ENCODE measurements around the gene EMC10. TPM values are rescaled to one million over a fixed set of nuclear protein-coding genes. Genes with fewer than 3 reads are reported as not detected.
"Not testable (repeated sequence)": the region's sequence is repeated elsewhere in the genome, so short reads cannot be mapped to it uniquely, and the experiment has no call there.

EMC10 gene
- total and polyA plus RNA-seq, 8 donors: 72.3 to 157 (median 90.8) TPM

GRCh38 chr19:50520822-50521465 lies 44.6 kb downstream of the EMC10 start:
- Histone ChIP-seq H3K9me3 (no peaks in the 10 kb centered on the region), H3K27me3 (peaks cover 0 to 30% of the 10 kb centered on the region in 2 donors), H3K27ac (no peak overlapping the region), H3K4me1 (no peaks in the 10 kb centered on the region), H3K4me3 (no peak overlapping the region), H3K36me3 (no peaks in the 10 kb centered on the region)
- no peak for ATAC-seq
- intact Hi-C loops (cut with DNase I): no loop called here
- TF ChIP-seq CTCF (IDR thresholded peaks at IDR 0.05): no peak
- peak in 1 of 4 donors; percentile 35 for DNase-seq

GRCh38 chr19:50522881-50523280 lies 46.6 kb downstream of the EMC10 start:
- Histone ChIP-seq H3K36me3 (no peaks in the 10 kb centered on the region), H3K27me3 (peaks cover 0 to 28% of the 10 kb centered on the region in 2 donors), H3K4me1 (no peaks in the 10 kb centered on the region), H3K9me3 (no peaks in the 10 kb centered on the region), H3K27ac (no peak overlapping the region), H3K4me3 (no peak overlapping the region)
- no peak for TF ChIP-seq CTCF (IDR thresholded peaks at IDR 0.05)
- peak in 1 of 4 donors; percentile 56 for DNase-seq
- intact Hi-C loops (cut with DNase I): no loop called here
- no peak for ATAC-seq

- intact Hi-C loops (cut with DNase I); H3K4me1 ChIP-seq; H3K27ac ChIP-seq; DNase-seq; ATAC-seq; H3K36me3 ChIP-seq; H3K4me3 ChIP-seq; H3K9me3 ChIP-seq: not testable (repeated sequence)
- peaks cover 0 to 59% of the 10 kb centered on the region in 2 donors for H3K27me3 ChIP-seq
These were observed 51.7 kb downstream of the EMC10 start for GRCh38 chr19:50528052-50528451.

- intact Hi-C loops (cut with DNase I): no loop called here
- Histone ChIP-seq H3K27me3 (peaks cover 0 to 56% of the 10 kb centered on the region in 2 donors), H3K27ac (no peak overlapping the region), H3K9me3 (peaks cover 0 to 15% of the 10 kb centered on the region in 2 donors), H3K36me3 (no peaks in the 10 kb centered on the region), H3K4me3 (no peak overlapping the region), H3K4me1 (no peaks in the 10 kb centered on the region)
- DNase-seq: no peak
- no peak for ATAC-seq
- TF ChIP-seq CTCF (IDR thresholded peaks at IDR 0.05): no peak
These were observed 54.9 kb downstream of the EMC10 start for GRCh38 chr19:50531171-50531612.

GRCh38 chr19:50532952-50533351 lies 56.6 kb downstream of the EMC10 start:
- intact Hi-C loops (cut with DNase I): no loop called here
- H3K4me3 ChIP-seq: no peak overlapping the region
- H3K27ac ChIP-seq: no peak overlapping the region
- no peaks in the 10 kb centered on the region for H3K36me3 ChIP-seq
- no peak for TF ChIP-seq CTCF (IDR thresholded peaks at IDR 0.05)
- H3K4me1 ChIP-seq: no peaks in the 10 kb centered on the region
- peaks cover 0 to 52% of the 10 kb centered on the region in 2 donors for H3K27me3 ChIP-seq
- ATAC-seq: no peak
- DNase-seq: no peak
- H3K9me3 ChIP-seq: peaks cover 0 to 15% of the 10 kb centered on the region in 2 donors

GRCh38 chr19:50534478-50534877 lies 58.2 kb downstream of the EMC10 start:
- DNase-seq (no peak), ATAC-seq (no peak)
- no peak overlapping the region for H3K4me3 ChIP-seq
- no peaks in the 10 kb centered on the region for H3K36me3 ChIP-seq
- H3K9me3 ChIP-seq: peaks cover 0 to 15% of the 10 kb centered on the region in 2 donors
- TF ChIP-seq CTCF (IDR thresholded peaks at IDR 0.05): no peak
- no peak overlapping the region for H3K27ac ChIP-seq
- intact Hi-C loops (cut with DNase I): no loop called here
- H3K27me3 ChIP-seq: peaks cover 0 to 44% of the 10 kb centered on the region in 2 donors
- H3K4me1 ChIP-seq: no peaks in the 10 kb centered on the region
